ENCODE data around the gene FAM219B. TPM values are rescaled to one million over a fixed set of nuclear protein-coding genes. Genes with fewer than 3 reads are reported as not detected.
"Not testable (repeated sequence)": the region's sequence is repeated elsewhere in the genome, so short reads cannot be mapped to it uniquely, and the experiment has no call there.

FAM219B gene
- polyA plus RNA-seq, 1 experiment: 66.7 TPM

DNA sequence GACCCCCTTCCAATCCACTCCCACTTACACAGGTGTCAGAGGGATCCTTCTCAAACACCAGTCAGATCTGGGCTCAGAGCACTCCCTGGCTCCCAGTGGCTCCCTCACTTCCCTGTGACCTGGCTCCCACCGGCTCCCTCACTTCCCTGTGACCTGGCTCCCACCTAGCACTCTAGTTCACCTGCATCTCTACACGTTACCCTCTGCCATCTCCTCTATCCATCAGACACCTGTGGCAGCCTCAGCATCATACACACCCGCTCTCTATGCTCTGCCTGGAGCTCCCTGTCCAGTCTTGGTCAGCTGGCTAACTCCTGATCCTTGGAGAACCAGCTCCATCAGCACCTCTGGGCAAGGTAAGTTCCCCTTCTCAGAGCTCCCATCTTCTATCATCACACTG is 44.4 kb upstream of the FAM219B start:
- CTCF ChIA-PET: interaction anchor here (0.6 to 8.1 kb wide), 39 partner anchors 9 to 582 kb away, joined by 3 to 205 read pairs (median 4); partner anchors contain the start of genes COX5A, CSK, FAM219B and SCAMP5
- no peaks in the 10 kb centered on the region for H3K36me3 ChIP-seq (ENCODE audit: control insufficient read depth, insufficient read depth, low read length)
- TF ChIP-seq, protein P1, sequence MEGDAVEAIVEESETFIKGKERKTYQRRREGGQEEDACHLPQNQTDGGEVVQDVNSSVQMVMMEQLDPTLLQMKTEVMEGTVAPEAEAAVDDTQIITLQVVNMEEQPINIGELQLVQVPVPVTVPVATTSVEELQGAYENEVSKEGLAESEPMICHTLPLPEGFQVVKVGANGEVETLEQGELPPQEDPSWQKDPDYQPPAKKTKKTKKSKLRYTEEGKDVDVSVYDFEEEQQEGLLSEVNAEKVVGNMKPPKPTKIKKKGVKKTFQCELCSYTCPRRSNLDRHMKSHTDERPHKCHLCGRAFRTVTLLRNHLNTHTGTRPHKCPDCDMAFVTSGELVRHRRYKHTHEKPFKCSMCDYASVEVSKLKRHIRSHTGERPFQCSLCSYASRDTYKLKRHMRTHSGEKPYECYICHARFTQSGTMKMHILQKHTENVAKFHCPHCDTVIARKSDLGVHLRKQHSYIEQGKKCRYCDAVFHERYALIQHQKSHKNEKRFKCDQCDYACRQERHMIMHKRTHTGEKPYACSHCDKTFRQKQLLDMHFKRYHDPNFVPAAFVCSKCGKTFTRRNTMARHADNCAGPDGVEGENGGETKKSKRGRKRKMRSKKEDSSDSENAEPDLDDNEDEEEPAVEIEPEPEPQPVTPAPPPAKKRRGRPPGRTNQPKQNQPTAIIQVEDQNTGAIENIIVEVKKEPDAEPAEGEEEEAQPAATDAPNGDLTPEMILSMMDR (IDR thresholded peaks at IDR 0.05; ENCODE audit: insufficient read depth, low read depth, low read length): no peak
- H3K27me3 ChIP-seq (ENCODE audit: control insufficient read depth, insufficient read depth, low read length): no peaks in the 10 kb centered on the region
- H3K4me3 ChIP-seq (ENCODE audit: low read depth, low read length): no peak overlapping the region
- POLR2A ChIA-PET: interaction anchor here (0.6 to 0.7 kb wide), 2 partner anchors 91 to 107 kb away, joined by 3 to 7 read pairs; no protein-coding TSS in a partner anchor
- no peak for DNase-seq (ENCODE audit: low read depth)

DNA sequence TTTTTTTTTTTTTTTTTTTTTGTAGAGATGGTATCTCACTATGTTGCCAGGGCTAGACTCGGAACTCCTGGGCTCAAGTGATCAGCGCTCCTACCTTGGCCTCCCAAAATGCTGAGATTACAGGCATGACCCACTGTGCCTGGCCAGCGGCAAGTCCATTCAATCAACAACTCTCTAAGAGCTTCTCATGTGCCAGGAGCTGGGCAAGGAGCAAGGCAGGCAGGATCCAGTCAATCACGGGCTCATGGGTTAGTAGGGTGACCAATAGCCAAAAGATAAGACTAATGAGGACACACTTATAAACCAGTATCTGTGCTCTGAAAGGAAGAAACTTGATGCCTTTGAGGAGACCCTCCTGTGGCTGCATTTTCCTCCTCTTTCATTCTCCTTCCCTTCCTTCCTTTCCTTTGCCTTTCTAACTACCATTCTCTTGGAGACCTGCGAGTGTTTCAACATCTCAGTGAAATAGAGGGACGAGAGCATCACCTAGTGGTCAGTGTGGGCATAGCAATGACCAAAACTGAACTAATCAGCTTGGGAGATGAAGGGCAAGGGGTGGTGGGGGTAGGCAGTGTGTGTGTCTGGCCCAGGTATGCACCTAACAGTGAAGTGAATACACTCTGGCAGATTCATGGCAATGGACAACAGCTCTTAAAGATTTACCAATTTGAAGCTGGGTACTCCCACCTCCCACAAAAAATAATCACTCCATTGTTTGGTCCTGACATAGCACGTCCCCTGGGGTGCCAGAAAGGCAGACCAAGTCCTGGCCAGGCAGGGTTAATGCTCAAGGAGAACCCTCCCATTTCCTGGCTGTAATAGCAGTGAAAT is 43.6 kb upstream of the FAM219B start:
- POLR2A ChIA-PET: interaction anchor here (0.7 kb wide), 1 partner anchor 91 kb away, joined by 3 read pairs; no protein-coding TSS in a partner anchor
- Histone ChIP-seq H3K27me3 (ENCODE audit: control insufficient read depth, insufficient read depth, low read length) (no peaks in the 10 kb centered on the region), H3K4me3 (ENCODE audit: low read depth, low read length) (no peak overlapping the region), H3K36me3 (ENCODE audit: control insufficient read depth, insufficient read depth, low read length) (no peaks in the 10 kb centered on the region)
- CTCF ChIA-PET: interaction anchor here (0.6 to 8.1 kb wide), 40 partner anchors 9 to 581 kb away, joined by 3 to 205 read pairs (median 4); partner anchors contain the start of genes COX5A, CSK, FAM219B and SCAMP5
- TF ChIP-seq, protein P1 (IDR thresholded peaks at IDR 0.05; ENCODE audit: insufficient read depth, low read depth, low read length): peak; percentile 99
- no peak for DNase-seq (ENCODE audit: low read depth)

DNA sequence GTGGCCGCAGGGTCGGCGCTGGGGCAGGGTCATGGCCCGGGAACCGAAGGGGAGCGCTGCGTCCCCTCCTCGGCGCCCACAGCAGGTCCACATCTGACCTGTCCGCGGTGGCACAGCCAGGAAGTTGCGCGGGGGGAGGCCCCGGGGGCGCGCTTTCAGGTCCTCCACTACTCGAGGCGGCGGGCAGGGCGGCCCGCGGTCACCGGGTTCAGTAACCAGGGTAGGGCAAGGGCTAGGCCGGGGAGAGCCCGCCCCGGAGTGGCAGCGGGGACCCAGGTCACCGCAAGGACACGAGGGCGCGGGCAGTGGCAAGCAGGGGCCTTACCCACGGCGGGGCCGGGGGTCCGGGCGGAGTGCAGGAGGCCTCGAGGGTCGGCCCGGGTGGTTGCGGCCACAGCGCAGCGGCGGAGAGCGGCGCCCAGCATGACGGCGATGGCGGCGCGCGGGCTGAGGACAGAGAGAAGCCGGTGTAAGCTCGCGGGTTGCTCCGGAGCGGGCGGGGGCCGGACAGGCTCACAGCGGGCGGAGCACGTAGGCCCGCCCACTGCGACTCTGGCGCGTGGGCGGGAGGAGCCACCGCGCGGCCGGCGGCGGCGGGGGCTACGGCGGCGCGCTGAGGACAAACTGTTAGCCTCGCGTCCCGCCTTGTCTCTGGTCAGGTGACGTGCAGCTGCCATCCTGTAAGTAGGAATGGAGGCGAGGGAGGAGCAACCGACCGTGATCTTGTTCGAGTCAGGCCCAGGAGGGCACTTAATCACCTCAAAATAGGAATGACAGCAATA is 31.1 kb upstream of the FAM219B start, which contains the start of gene COX5A:
Gene COX5A, minus strand, starts transcription at position 484 of the 782 bp plus-strand sequence. Its CDS starts 59 bp downstream, at position 425.
- ChIA-PET POLR2A (interaction anchor here (0.5 kb wide), 1 partner anchor 124 kb away, joined by 4 read pairs; no protein-coding TSS in a partner anchor), CTCF (interaction anchor here (1.0 to 5.1 kb wide), 4 partner anchors 12 to 169 kb away, joined by 4 to 37 read pairs (median 6); partner anchors contain the start of gene RPP25)
- TF ChIP-seq, protein P1 (IDR thresholded peaks at IDR 0.05; ENCODE audit: insufficient read depth, low read depth, low read length): no peak
- Histone ChIP-seq H3K36me3 (ENCODE audit: control insufficient read depth, insufficient read depth, low read length) (no peaks in the 10 kb centered on the region), H3K4me3 (ENCODE audit: low read depth, low read length) (peak within 1 kb of the TSS; percentile 99), H3K27me3 (ENCODE audit: control insufficient read depth, insufficient read depth, low read length) (no peaks in the 10 kb centered on the region)
- DNase-seq (ENCODE audit: low read depth): peak; percentile 87

DNA sequence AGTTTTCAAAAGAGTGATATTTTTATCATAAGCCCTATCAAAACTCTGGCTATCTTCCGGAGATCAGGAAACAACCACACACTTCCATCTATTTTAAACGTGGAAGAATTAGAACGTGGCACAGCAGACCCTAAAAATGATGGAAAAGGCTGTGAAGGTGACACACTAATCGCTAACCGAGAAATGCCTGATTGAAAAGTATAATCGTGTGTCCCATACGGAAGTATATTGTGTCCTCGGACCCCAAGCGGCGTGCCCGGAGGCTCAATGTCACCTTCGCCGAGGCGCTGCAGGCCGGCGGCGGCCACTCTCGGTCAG is 30.6 kb upstream of the FAM219B start:
- no peaks in the 10 kb centered on the region for H3K36me3 ChIP-seq (ENCODE audit: control insufficient read depth, insufficient read depth, low read length)
- no peaks in the 10 kb centered on the region for H3K27me3 ChIP-seq (ENCODE audit: control insufficient read depth, insufficient read depth, low read length)
- TF ChIP-seq, protein P1 (IDR thresholded peaks at IDR 0.05; ENCODE audit: insufficient read depth, low read depth, low read length): no peak
- H3K4me3 ChIP-seq (ENCODE audit: low read depth, low read length): peak overlapping the region; percentile 99
- DNase-seq (ENCODE audit: low read depth): no peak
- POLR2A ChIA-PET: no interaction called here
- CTCF ChIA-PET: interaction anchor here (1.2 kb wide), 1 partner anchor 168 kb away, joined by 5 read pairs; no protein-coding TSS in a partner anchor

DNA sequence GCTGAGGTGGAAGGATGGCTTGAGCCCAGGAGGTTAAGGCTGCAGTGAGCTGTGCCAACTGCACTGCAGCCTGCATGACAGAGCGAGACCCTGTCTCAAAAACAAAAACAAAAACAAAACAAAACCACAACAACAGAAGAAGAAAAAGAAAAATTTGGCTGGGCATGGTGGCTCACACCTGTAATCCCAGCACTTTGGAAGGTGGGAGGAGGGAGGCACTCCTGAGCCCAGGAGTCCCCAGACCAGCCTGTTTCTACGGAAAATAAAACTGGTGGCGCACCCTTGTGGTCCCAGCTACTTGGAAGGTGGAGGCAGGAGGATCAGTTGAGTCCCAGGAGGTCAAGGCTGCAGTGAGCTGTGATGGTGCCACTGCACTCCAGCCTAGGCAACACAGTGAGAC is 28.5 kb upstream of the FAM219B start:
- POLR2A ChIA-PET: interaction anchor here (0.6 kb wide), 1 partner anchor 553 kb away, joined by 10 read pairs; no protein-coding TSS in a partner anchor
- not testable (repeated sequence) for H3K27me3 ChIP-seq (ENCODE audit: control insufficient read depth, insufficient read depth, low read length); H3K36me3 ChIP-seq (ENCODE audit: control insufficient read depth, insufficient read depth, low read length); H3K4me3 ChIP-seq (ENCODE audit: low read depth, low read length); DNase-seq (ENCODE audit: low read depth)
- CTCF ChIA-PET: interaction anchor here (1.9 to 2.3 kb wide), 2 partner anchors 15 to 33 kb away, joined by 7 to 8 read pairs; no protein-coding TSS in a partner anchor
